HG02981 (cell line): ENCODE results near the gene DPEP2NB.
"Not testable (repeated sequence)": the region's sequence is repeated elsewhere in the genome, so short reads cannot be mapped to it uniquely, and the experiment has no call there.

Experiments used
- ATAC-seq: cut with Tn5 transposase; IDR thresholded peaks from one replicate; pipeline ENCODE4 v1.9.1; 2021; ENCODE audit warnings: mild to moderate bottlenecking, moderate library complexity; ENCODE audit not compliant: unreplicated experiment

DPEP2NB gene, protein sequence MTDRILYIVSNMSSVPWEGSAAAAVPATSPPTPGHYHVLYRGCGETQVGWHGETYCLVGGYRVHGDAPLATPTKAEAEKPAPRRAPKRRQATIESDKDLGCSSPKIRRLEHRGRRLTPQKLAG

DNA sequence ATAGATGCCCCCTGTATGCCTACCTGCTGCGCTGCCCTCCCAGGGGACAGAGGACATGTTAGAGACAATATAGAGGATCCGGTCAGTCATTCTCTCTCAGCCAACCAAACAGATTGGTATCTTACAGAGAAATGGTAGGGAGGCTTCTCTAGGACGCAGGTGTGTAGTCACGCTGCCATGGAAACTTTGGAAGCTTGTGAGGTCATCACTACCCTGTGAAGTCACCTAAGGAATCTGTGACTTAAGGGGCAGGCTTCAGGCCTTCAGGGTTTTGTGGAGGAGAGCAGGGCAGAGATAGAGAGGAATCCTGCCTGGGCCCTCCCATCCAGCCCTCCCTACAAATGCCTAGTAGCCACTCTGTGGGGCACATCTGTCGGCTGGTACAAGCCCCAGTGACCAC lies at the start of gene DPEP2NB:
Gene DPEP2NB, minus strand, starts transcription at position 231 of the 400 bp plus-strand sequence. Its CDS starts 141 bp downstream, at position 90.
- ATAC-seq: no peak

DNA sequence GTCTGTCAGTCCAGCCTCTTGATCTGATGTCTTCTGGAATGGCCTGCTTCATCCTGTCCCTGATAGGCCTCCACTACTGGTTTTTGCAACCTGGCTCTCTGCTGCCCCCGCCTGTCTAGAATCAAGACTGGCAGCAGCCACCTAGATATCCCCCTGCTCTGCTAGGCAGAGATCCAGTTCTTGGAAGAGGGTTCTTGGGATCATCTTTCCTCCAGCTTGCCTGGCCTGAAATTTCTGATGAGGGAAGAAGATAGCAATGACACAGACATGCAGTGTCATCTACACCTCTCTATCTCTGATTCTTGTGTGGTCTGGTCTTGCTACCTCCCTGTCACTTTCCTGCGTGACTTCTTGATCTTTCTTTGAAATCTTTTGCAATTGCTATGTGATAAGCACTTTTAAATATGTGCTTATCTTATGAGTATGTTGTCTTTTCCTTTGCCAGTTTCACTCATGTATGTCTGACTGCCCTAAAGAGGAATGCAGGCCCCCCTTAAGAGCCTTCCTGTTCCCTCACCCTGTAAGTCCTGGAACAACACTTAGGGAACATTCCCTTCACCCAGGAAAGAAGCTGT lies 49.2 kb upstream of the DPEP2NB start:
- no peak for ATAC-seq

DNA sequence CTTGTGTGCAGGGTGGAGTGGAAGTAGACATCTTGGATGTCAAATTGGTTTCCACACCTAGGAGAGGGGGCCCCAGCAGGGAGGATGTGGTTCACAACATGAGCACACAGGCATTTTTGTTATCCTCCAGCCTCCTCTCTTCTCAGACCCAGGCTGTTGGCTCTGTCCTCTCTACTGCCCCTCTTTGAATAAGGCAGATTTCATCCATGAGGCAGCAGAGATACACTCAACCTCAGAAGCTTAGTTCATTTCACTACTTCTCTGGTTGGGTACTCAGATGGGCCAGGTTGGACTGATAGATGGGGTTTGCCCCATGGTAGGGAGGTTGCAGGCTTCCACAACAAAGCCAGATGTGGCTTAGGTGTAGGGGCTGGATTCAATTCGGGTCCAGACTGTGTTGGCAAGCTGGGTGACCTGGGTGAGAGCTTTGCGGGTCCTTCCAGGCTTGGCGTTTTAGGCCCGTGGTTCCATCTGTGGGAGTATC lies 47.2 kb upstream of the DPEP2NB start:
- ATAC-seq: no peak

DNA sequence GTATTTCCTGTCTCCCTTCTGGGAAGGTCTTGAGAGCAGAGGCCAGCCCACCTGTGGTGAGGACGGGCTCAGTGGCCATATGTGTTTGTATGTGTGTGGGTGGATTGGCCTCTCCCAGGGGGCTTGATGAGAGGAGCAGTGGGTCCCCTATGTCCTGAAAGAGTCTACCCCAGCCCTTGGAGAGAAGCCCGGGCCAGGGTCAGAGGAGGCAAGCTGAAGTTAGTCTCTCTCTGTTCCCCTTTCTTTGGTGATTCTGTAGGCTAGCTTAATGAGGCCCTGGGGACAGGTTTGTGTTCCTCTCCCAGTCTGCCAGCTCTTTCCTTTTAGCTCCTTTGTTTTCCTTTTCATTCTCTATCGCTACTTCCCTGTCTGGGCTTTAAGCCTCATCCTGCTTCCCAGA lies 45.7 kb upstream of the DPEP2NB start:
- ATAC-seq: no peak

DNA sequence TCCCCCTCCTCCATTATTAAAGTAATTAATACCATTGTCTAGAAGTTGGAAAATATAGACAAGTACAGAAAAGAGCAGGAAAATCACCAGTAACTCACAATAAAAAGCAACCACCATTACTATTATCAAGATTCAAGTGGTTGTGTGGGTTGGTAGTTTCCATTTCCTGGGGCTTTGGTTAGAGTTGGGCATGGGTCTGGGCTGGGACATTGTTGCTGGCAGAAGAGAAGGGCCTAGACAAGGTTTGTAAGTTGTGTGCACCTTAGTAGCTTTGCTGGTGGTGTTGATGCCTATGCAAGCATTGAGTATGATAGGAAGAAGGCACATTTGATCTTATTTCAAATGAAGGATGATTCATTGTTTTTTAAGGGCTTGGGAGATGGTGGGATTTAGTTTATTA lies 44.1 kb upstream of the DPEP2NB start:
- no peak for ATAC-seq

DNA sequence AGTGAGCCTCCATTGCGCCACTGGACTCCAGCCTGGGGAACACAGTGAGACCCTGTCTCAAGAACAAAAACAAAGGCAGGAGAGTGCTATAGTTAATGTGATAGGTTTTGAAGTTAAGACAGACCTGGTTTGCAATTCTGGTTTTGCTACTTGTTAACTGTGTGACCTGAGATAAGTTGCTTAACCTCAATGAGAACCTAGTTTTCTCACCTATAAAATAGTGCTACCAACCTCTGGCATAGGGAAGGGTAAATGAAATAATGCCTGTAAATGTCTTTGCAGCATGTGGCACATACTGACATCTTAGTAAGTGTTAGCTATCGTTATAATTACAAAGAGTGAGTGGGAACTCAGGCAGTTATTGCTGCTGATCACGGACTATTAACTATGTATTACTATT lies 39.7 kb upstream of the DPEP2NB start:
- ATAC-seq: no peak

DNA sequence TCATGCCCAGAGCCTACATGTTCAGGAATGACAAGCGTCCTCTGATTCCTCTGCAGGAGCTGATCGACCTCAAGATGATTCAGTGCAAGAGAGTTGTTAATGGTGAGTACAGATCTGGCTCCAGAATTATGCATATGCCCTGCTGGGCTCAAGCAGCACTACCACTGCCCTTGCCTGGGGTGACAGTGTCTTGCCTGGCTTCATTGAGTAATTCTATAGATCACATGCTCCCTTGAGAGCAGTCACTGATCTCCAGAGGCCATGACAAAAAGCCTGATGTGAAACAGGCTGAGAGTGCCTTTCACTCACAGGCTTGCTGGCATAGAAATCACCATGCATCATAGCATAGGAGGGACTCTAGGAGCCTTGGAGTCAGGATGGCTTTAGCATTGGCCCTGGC lies 33.7 kb upstream of the DPEP2NB start:
- ATAC-seq: no peak

DNA sequence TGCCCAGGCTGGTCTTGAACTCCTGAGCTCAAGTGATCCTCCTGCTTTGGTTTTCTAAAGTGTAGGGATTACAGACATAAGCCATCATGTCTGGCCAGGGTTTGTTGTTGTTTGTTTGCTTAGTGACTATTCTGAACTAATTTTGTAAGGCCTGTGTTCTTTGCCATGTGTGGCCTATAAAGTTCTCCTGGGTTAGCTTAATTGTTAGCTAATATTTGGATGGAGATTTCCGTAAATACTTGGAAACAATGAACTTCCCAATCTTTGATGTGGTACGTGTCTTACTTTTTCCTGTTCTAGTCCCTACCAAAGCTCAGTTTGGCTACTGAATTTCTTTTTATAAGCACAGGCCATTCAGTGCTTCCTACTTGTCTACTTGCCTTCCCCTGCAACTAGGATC lies 32.3 kb upstream of the DPEP2NB start:
- ATAC-seq: no peak

DNA sequence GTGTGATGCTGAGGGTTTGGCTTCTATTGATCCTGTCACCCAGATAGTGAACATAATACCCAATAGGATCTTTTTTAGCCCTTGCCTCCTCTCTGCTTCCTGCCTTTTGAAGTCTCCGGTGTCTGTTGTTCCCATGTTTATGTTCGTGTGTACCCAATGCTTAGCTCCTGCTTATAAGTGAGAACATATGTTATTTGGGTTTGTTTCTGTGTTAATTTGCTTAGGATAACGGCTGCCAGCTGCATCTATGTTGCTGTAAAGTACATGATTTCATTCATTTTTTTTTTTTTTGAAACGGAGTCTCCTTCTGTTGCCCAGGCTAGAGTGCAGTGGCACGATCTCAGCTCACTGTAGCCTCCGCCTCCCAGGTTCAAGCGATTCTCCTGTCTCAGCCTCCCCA lies 30.4 kb upstream of the DPEP2NB start:
- no peak for ATAC-seq

DNA sequence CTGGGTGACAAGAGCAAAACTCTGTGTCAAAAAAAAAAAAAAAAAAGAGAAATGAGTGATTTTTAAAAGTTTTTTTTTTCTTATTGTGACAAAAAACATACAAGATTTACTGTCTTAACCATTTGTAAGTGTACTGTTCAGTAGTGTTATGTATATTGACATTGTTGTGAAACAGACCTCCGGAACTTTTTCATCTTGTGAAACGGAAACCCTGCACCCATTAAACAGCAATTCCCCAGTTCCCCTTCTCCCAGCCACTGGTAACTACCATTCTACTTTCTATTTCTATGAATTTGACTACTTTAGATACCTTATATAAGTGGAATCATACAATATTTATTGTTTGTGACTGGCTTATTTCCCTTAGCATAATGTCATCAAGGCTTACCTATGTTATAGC lies 26.1 kb upstream of the DPEP2NB start:
- no peak for ATAC-seq

DNA sequence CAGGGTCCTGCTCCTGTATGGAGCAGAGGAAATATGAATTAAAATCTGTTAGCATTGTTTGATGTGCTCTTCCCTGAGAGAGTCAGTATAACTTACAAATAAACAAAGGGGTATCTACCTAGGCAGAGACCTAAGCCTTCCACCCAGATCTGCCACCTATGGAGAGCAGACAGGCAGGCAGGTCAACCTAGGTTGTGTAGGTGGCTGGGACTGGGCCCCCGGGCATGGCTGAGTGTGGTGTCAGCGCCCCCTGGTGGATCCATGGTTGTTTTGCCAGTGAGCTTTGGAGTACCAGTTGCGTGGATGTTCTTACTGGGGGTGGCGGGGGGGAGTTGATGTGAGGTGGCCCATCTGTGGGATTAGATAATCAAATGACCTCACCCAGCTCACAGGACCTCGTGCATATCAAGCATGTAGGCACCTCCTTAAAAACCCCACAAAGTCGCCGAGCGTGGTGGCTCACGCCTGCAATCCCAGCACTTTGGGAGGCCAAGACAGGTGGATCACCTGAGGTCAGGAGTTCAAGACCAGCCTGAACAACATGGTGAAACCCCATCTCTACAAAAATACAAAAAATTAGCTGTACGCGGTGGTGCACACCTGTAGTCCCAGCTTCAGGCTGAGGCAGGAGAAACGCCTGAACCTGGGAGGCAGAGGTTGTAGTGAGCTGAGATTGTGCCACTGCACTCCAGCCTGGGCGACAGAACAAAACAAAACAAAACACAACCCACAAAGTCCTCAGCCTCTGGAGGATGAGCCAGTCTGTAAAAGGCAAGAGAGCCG lies 25.0 kb upstream of the DPEP2NB start:
- ATAC-seq: peak; percentile 74

DNA sequence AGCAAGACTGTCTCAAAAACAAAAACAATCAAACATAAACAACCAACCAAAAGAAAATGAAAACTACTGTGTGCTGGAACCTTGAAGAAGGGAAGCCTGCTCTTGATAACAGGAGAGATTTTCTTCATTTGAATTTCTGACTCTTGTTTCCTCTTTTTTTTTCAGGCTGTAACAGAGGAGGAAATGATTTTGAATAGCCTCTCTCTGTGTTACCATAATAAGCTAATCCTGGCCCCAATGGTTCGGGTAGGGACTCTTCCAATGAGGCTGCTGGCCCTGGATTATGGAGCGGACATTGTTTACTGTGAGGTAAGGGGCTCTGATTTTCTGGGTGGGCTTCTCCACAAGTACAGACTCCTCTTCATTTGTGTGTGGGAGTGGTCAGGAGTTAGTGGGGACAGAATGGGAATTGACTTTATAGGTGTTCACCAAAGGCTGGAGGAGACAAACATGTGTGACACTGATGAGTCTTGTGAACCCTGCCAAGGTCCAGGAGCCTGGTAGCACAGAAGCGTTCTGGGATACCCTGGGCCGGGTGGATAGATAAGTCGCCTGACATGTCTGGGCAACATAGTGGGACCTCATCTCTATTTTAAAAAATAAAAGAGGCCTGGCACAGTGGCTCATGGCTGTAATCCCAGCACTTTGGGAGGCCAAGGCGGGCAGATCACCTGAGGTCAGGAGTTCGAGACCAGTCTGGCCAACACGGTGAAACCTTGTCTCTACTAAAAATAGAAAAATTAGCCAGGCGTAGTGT lies 22.3 kb upstream of the DPEP2NB start:
- ATAC-seq: no peak

DNA sequence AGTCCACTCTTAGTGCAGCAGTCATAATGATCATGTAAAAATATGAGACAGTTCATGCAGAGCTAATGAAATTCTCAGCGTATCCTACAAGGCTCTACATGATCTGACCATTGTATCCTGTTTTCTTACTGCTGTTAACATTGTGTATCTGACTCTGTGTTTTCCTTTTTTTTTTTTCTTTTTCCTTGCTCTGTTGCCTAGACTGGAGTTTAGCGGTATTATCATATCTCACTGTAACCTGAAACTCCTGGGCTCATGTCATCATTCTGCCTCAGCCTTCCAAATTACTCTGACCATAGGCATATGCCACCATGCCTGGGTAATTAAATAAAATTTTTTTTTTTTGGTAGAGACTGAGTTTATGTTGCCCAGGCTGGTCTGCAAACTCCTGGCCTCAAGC lies 19.5 kb upstream of the DPEP2NB start:
- no peak for ATAC-seq

DNA sequence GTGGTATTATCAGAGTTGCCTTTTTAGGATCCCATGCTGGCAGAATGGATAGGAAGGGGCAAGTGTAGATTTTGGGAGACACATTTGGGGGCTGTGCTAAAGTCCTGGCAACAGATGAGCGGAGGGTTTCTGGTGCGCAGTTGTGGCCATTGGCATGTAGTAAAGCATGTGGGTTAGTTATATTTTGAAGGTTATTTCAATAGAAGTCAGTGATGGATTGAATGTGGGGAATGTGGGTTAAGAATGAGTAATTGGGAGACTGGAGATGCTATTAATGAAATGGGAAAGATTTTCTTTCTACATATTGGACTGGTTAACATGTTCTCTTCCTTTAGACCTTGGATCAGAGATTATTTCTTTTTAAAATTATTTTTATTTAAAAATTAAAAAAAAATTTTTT lies 17.4 kb upstream of the DPEP2NB start:
- no peak for ATAC-seq

DNA sequence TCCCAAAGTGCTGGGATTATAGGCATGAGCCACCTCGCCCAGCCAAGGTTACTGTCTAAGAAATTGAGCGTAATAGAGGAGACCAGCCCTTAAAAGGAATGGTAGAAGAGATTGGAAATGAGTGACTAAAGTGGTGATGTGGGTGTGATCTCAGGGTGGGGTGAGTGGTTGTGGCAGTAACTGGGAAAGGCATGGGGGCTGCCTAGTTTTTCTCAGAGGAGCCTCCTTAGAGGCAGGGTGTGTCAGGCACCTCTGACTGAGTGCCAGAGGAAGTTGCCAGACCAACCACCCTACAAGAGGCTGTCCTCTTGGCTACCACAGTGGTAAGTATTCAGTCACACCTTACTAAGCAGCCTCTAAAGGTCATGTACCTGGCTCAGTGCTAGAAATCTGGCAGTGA lies 16.2 kb upstream of the DPEP2NB start:
- ATAC-seq: no peak

DNA sequence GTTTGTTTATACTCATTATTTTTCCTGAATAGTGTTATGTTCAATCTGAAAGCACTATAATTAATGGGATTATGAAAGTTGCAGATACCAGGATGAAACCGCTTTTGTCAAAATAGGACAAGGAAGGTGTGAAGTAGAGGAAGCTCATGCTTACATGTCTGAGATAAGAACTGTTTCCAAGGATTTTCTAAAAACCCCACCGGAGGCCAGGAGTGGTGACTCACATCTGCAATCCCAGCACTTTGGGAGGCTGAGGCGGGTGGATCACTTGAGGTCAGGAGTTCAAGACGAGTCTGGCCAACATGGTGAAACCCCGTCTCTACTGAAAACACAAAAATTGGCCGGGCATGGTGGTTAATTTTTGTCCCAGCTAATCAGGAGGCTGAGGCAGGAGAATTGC lies 14.4 kb upstream of the DPEP2NB start:
- ATAC-seq: not testable (repeated sequence)

DNA sequence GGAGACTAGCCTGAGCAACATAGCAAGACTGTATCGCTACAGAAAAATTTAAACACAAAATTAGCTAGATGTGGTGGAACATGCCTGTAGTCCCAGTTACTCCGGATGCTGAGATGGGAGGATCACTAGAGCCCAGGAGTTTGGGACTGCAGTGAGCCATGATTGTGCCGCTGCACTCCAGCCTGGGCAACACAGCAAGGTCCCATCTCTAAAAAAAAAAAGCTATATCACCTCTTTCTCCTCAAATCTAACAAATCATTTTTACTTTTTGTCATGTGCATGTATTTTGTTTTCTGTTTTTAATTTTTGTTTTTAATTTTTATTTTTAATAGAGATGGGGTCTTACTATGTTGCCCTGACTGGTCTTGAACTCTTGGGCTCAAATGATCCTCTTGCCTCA lies 13.3 kb upstream of the DPEP2NB start:
- ATAC-seq: no peak

DNA sequence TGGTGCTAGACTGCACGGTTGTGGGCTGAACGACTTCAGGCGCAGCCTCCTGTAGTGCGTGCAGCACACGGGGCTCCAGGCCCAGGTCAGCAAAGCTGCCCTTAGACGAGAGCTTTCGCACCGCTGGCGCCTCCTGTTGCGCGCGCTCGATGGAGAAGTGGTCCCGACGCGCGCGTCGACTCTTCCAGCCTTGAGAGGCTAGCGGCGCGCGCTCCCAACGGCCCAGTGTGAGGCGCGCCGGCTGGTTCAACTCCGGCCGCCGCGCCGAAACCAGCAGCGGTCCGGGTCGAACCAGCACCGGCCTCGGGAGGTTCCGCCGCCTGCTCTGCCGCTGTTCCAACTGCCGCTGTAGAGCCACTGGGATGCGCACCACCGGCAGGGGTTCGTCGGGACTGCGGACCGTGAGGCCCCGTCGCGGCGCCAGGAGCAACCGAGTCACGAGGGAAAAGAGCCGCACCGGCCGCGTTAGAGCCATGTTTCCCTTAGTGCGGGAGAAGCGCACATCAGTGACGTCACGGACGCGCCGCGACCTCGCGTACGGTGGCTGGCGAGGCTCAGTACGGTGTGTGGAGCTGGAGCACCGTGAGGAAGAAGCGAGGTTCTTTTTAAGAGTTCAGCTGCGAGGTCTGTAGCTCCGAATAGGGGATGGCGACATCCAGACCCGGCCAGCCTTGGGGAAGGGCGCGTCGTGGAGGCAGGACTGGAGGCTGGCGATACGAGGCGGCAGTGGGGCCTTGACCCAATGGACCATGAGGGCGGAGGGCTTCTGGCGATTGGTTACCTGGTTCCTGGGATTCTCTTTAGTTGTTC lies 7.2 kb upstream of the DPEP2NB start, which contains the start of the genes DDX28 and DUS2:
Gene DDX28, minus strand, starts transcription at position 505 of the 810 bp plus-strand sequence. Its CDS starts 30 bp downstream, at position 475.
Gene DUS2, plus strand, starts transcription at position 557 of the 810 bp plus-strand sequence. CDS start 14,740 bp downstream, outside the sequence.
- ATAC-seq: peak; percentile 86

DNA sequence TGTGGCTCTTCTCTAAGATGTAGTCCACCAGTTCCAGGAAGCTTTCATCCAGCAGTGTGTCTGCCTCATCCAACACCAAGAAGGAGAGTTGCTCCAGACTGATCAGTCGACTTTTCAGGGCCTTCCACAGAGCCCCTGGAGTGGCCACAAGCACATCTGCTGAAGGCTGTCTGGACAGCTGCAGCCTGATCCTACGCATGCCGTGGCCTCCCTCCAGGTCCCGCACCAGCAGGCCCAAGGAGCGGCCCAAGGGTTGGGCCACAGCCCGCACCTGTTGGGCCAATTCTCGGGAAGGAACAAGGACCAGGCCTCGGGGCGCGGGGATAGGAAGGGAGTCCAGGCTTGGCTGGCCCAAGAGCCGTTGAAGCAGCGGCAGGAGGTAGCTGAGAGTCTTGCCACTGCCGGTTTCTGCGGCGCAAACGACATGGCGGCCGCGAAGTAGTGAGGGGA lies 6.6 kb upstream of the DPEP2NB start:
- no peak for ATAC-seq

DNA sequence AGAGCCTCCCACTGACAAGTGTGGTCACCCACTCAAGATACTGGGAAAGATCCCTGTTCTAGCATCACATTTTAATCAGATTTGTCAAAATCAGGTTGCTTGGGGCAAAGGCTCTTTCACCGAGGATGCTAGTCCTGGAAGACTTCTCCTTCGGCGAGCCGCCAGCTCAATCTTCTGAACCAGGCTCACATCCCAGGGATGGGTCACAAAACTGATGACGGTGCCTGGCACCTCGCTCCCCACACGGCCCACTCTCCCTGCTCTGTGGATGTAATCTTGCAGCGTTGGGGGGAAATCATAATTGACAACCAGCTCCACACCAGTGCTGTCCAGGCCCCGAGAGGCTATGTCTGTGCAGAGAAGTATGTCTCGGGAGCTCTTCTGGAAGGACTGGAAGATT lies 5.8 kb upstream of the DPEP2NB start:
- no peak for ATAC-seq
